HL-60 (cell line): ENCODE data around the gene CCDC57.

ENCODE experiments used
- DNase-seq, 2 experiments: peaks; one replicate each; pipeline ENCODE4 v3.0.0-alpha.2; 2010 to 2020; ENCODE audit warnings: low read depth in 1 of 2, low spot score in 1 of 2
- H3K27ac ChIP-seq: fragments of 250-450 bp; sonication (Bioruptor Pico); replicated peaks from 2 replicates; pipeline ENCODE4 v1.5.1; 2020; ENCODE audit warnings: mild to moderate bottlenecking, moderate library complexity
- H3K27me3 ChIP-seq: fragments of 250-450 bp; sonication (Bioruptor Pico); 2 replicates; pipeline ENCODE4 v1.5.1; 2021; ENCODE audit warnings: mild to moderate bottlenecking, moderate library complexity; ENCODE audit not compliant: insufficient read depth, poor library complexity, severe bottlenecking
- H3K4me3 ChIP-seq: replicated peaks from 2 replicates; pipeline ENCODE4 v1.5.1; 2011; ENCODE audit warnings: mild to moderate bottlenecking, control low read depth, low read length; ENCODE audit not compliant: insufficient read depth
- GABPA ChIP-seq: IDR thresholded peaks from 2 replicates; pipeline ENCODE4 v1.6.1; 2012; ENCODE audit warnings: low read depth
- POLR2AphosphoS5 ChIP-seq: IDR thresholded peaks from 2 replicates; pipeline ENCODE4 v1.6.1; 2012; ENCODE audit warnings: low read depth
- REST ChIP-seq: IDR thresholded peaks from 2 replicates; pipeline ENCODE4 v1.6.1; 2012; ENCODE audit warnings: low read depth; ENCODE audit not compliant: insufficient replicate concordance
- SPI1 ChIP-seq: IDR thresholded peaks from 2 replicates; pipeline ENCODE4 v1.6.1; 2012; ENCODE audit warnings: low read depth, mild to moderate bottlenecking, borderline replicate concordance
- TF ChIP-seq, protein P1 (sequence below): IDR thresholded peaks from one replicate; pipeline ENCODE4 v1.5.1; 2011; ENCODE audit warnings: low read length, control low read depth, inconsistent platforms; ENCODE audit not compliant: insufficient read depth

CCDC57 gene

DNA sequence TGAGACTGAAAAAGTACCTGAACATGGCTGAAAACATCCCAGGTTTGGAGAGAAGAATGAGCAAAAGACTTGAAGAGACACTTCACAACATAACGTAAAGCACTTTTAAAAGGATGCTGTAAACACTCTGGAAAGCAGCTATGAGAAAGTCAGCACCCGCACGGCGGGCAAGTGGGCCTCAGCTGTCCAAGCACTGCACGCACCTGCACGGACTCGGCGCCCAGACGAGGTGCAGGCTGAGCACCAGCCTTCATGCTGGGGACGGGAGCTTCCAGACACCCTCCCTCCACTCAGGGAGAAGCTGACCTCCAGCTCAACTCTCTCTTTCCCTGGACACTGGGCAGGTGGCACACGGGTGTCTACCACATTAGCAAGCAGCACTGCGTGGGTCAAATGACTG lies 13.1 kb downstream of the CCDC57 start:
- TF ChIP-seq GABPA (no peak), REST (no peak), SPI1 (no peak), POLR2AphosphoS5 (no peak)
- TF ChIP-seq, protein P1, sequence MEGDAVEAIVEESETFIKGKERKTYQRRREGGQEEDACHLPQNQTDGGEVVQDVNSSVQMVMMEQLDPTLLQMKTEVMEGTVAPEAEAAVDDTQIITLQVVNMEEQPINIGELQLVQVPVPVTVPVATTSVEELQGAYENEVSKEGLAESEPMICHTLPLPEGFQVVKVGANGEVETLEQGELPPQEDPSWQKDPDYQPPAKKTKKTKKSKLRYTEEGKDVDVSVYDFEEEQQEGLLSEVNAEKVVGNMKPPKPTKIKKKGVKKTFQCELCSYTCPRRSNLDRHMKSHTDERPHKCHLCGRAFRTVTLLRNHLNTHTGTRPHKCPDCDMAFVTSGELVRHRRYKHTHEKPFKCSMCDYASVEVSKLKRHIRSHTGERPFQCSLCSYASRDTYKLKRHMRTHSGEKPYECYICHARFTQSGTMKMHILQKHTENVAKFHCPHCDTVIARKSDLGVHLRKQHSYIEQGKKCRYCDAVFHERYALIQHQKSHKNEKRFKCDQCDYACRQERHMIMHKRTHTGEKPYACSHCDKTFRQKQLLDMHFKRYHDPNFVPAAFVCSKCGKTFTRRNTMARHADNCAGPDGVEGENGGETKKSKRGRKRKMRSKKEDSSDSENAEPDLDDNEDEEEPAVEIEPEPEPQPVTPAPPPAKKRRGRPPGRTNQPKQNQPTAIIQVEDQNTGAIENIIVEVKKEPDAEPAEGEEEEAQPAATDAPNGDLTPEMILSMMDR = no peak
- no peak overlapping the region for H3K27ac ChIP-seq
- H3K27me3 ChIP-seq = no peaks in the 10 kb centered on the region
- no peak overlapping the region for H3K4me3 ChIP-seq
- no peak for DNase-seq

DNA sequence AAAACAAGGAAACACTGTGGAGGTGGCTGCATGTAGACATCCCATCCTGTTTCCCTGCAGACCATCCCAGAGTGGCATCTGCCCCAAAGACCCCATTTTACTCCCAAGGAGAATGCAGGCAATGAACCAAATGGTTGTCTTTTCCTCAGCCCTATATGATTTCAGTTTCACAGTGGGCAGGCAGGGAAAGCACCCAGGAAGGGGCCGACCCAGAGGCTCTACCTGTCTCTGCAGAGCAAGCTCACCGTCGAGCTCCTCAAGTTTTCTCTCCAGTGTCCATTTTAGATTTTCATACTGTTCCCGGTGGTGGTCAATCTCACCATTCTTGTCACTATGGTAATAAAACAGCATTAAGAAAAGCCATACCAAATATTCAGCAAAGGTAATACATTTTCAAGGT lies 14.6 kb downstream of the CCDC57 start:
- TF ChIP-seq, protein P1 = no peak
- TF ChIP-seq GABPA = no peak
- TF ChIP-seq REST = no peak
- TF ChIP-seq POLR2AphosphoS5 = no peak
- no peak for TF ChIP-seq SPI1
- Histone ChIP-seq H3K27me3 (no peaks in the 10 kb centered on the region), H3K27ac (no peak overlapping the region), H3K4me3 (no peak overlapping the region)
- no peak for DNase-seq

DNA sequence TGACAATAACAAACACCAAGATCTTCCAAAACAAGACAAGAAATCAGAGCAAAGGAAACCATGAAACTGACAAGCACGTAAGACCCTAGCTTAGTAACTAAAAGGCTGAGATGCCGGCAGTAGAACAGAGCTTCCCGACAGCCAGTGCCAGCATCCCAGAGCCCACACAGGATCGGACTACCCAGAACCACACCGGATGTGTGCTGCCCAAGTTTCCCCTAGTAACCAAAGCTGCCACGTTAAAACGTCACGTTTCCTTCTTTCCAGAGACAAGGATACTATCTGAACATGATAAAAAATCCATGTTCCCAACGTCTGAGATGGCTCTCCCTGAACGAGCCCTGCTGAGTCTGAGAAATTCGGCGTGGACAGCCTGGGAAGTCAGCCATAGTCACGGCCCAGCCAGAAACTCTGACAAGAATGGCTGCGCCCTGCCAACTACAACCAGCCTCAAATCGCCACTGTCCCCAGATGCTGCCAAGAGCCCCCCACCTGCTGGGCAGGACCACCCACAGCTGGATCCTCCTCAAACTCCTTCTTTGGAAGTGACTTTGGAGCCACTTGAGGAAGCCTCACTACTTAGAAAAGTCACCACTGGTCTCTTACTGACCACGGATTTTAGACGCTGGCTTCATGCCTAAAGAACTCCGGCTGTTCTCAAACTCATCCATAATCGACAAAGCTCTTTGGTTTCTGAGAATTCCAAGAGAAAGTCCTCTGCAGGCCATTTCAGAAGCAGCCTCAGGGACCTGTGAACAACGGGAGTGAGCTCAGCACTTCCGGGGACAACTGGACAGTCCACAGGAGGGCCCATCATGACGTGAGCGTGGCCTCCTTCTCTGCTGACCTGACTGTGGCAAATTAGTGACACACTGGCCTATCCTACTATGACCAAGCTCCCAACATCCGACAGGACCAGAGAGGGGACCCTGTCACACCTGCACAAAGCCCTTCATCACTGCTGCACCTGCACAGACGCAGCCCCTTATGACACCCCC lies 16.7 kb downstream of the CCDC57 start:
- Histone ChIP-seq H3K27ac (no peak overlapping the region), H3K4me3 (no peak overlapping the region), H3K27me3 (no peaks in the 10 kb centered on the region)
- TF ChIP-seq GABPA = no peak
- no peak for TF ChIP-seq SPI1
- TF ChIP-seq, protein P1 = no peak
- TF ChIP-seq REST = no peak
- no peak for TF ChIP-seq POLR2AphosphoS5
- DNase-seq = no peak
